Vagina (tissue), 2 donors: ENCODE data around the gene PHLDA2. TPM values are rescaled to one million over a fixed set of nuclear protein-coding genes. Genes with fewer than 3 reads are reported as not detected.

Experiments used
- DNase-seq, 2 donors: peaks; one replicate each; pipeline ENCODE4 v3.0.0-alpha.2; 2017; ENCODE audit errors: extremely low spot score in 2 of 2
- H3K27ac ChIP-seq: fragments of 200-600 bp; sonication (generic); one replicate; pipeline ENCODE4 v1.5.1; 2019
- H3K27me3 ChIP-seq: fragments of 200-600 bp; sonication (generic); one replicate; pipeline ENCODE4 v1.5.1; 2019
- H3K36me3 ChIP-seq, 2 donors: fragments of 200-600 bp; sonication (generic); one replicate each; pipeline ENCODE4 v1.5.1; 2017 to 2019
- H3K4me1 ChIP-seq: fragments of 200-600 bp; sonication (generic); one replicate; pipeline ENCODE4 v1.5.1; 2019
- H3K4me3 ChIP-seq, 2 donors: fragments of 200-600 bp; sonication (generic); 1 replicate in 1 of 2; 2 replicates in 1 of 2; pipeline ENCODE4 v1.5.1; 2016 to 2019
- H3K9me3 ChIP-seq: fragments of 200-600 bp; sonication (generic); one replicate; pipeline ENCODE4 v1.5.1; 2019
- CTCF ChIP-seq, 3 experiments: fragments of 450-650 bp in 2 of 3; fragments of 200-600 bp in 1 of 3; sonication (generic) in 1 of 3; IDR thresholded peaks; one replicate each; pipeline ENCODE4 v1.5.1; 2017 to 2019; ENCODE audit warnings: antibody characterized with exemption in 3 of 3, mild to moderate bottlenecking in 2 of 3, moderate library complexity in 2 of 3
- POLR2A ChIP-seq, 2 donors: fragments of 450-650 bp; IDR thresholded peaks; one replicate each; pipeline ENCODE4 v1.6.1; 2017; ENCODE audit warnings: antibody characterized with exemption in 2 of 2, mild to moderate bottlenecking in 2 of 2, moderate library complexity in 2 of 2
- POLR2AphosphoS5 ChIP-seq, 2 donors: sonication (generic); formaldehyde crosslinking; IDR thresholded peaks; one replicate each; pipeline ENCODE4 v1.9.0; 2017; ENCODE audit warnings: antibody characterized with exemption in 2 of 2, mild to moderate bottlenecking in 2 of 2, low read depth in 1 of 2; ENCODE audit not compliant: insufficient read depth in 1 of 2
- intact Hi-C: fragments of 100-400 bp; cut with DNase I; formaldehyde crosslinking; loops from one replicate; pipeline ENCODE4 v1.15.1; 2023
- total RNA-seq: library from RNA; depleted of rRNA; stranded (reverse); fragments of >200 nt; gene quantifications from one replicate; pipeline ENCODE4 v1.2.3, GENCODE V29; 2016

Gene PHLDA2
- total RNA-seq, 1 donor from 2014 or later: 43.5 TPM

- Histone ChIP-seq H3K36me3 (no peaks in the 10 kb centered on the region), H3K9me3 (no peaks in the 10 kb centered on the region), H3K4me1 (peaks cover 30% of the 10 kb centered on the region), H3K27me3 (no peaks in the 10 kb centered on the region), H3K27ac (peak overlapping the region; percentile 82), H3K4me3 (peak overlapping the region; percentile 43 to 48)
- no peak for TF ChIP-seq POLR2A (IDR thresholded peaks at IDR 0.05)
- intact Hi-C loops: loop anchor here (10.0 kb wide), 2 partner anchors 468 to 588 kb away; partner anchors contain the start of genes C11orf21 and TSPAN32
- DNase-seq: no peak
Measured at GRCh38 chr11:2892967-2893528, 36.2 kb downstream of the PHLDA2 start.

- Histone ChIP-seq H3K36me3 (no peaks in the 10 kb centered on the region), H3K4me3 (peak overlapping the region; percentile 43 to 48), H3K4me1 (peaks cover 30% of the 10 kb centered on the region), H3K27me3 (no peaks in the 10 kb centered on the region), H3K27ac (peak overlapping the region; percentile 82), H3K9me3 (no peaks in the 10 kb centered on the region)
- intact Hi-C loops: loop anchor here (10.0 kb wide), 2 partner anchors 468 to 588 kb away; partner anchors contain the start of genes C11orf21 and TSPAN32
- no peak for DNase-seq
- peak in 1 of 2 donors; percentile 49 for TF ChIP-seq POLR2AphosphoS5 (IDR thresholded peaks at IDR 0.05; ENCODE audit: insufficient read depth in 1 of 2, low read depth in 1 of 2)
- TF ChIP-seq CTCF (IDR thresholded peaks at IDR 0.05): peak; percentile 83 to 99 (median 96)
- no peak for TF ChIP-seq POLR2A (IDR thresholded peaks at IDR 0.05)
Measured at GRCh38 chr11:2892215-2892966, 36.8 kb downstream of the PHLDA2 start.

DNA sequence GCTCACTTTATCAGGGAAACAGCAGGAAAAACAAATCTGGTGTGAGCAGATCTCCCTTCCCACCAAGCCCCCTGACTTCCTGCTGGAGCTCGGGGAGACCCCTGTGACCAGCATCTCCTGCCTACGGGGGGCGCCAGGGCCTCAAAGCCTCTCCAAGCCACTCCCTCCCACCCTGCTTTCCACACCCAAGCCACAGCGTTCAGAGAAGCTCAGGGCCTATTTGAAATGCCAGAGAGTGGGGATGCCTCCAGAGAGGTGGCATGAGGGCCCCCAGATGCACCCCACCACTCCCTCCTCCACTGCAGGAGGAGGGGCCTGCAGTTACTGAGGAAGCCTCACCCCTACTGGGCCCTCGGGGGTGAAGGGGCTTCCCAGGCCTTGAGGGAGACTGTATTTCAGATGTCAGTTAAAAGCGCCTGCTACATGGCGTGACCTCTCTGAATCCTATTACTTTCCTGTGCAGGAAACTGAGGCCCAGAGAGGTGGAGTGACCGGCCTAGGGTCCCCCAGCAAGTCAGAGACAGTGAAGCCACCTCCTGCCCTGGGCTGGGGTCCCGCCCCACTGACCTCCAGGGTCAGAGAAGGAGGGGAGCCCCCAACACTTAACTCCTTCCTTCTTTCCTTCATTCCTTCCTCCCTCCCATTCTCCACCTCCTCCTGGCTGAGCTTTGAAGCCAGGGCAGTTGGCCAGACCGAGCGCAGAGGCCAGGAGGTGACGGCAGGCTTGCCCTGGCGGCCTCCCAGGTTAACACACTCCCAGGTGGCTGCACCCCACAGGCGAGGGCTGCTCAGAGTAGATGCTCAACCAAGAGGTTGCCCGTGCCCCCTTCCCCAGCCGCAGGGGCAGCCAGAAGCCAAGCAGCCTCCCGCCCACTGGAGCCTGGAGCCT is 37.6 kb downstream of the PHLDA2 start:
- intact Hi-C loops: loop anchor here (2.0 to 10.0 kb wide), 3 partner anchors 359 to 587 kb away; partner anchors contain the start of genes C11orf21 and TSPAN32
- peaks cover 33% of the 10 kb centered on the region for H3K4me1 ChIP-seq
- no peaks in the 10 kb centered on the region for H3K9me3 ChIP-seq
- H3K36me3 ChIP-seq: no peaks in the 10 kb centered on the region
- no peak for TF ChIP-seq POLR2AphosphoS5 (IDR thresholded peaks at IDR 0.05; ENCODE audit: insufficient read depth in 1 of 2, low read depth in 1 of 2)
- TF ChIP-seq POLR2A (IDR thresholded peaks at IDR 0.05): no peak
- no peak for TF ChIP-seq CTCF (IDR thresholded peaks at IDR 0.05)
- peak overlapping the region; percentile 82 for H3K27ac ChIP-seq
- H3K4me3 ChIP-seq: peak overlapping the region; percentile 43 to 48
- H3K27me3 ChIP-seq: no peaks in the 10 kb centered on the region
- no peak for DNase-seq

DNA sequence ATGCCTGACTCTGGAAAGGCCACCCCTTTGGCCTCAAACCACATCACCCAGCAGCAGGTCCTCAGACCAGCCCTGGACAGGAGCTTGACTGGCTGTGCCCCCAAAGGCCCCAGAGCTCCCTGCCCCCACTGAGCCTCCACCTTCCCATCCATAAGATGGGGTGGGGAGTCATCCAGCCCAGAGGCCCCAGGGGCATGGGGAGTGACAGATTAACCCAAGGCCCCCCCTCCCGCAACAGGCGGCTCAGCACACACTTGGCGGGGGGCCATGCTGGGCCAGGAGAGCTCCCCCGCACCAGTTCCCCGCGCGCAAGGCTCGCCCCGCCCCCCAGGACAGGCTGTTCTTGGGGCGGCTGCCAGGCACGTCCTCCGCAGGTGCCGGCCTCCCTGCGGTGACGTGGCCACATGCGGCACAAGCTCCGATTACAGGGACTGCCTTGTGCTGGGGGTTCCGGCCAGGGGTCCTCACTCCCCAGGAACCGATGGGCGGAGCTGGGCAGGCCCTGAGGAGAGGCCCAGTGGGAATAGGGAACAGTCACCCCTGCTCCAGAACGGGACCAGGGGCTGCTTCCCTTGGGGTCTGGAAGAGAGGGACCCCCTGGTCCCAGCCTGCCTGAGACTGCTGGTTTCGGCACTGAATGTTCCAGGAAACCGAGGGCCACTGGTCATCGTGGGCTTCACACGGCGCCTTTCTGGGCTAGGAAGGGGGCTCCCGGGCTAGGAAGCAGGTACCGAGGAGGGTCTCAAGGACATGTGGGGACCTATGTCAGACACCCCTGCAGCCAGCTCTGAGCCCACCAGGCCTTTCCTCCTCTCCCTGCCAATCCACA is 38.5 kb downstream of the PHLDA2 start:
- Histone ChIP-seq H3K4me1 (peaks cover 39% of the 10 kb centered on the region), H3K4me3 (no peak overlapping the region), H3K27ac (peak overlapping the region; percentile 82), H3K27me3 (no peaks in the 10 kb centered on the region), H3K9me3 (no peaks in the 10 kb centered on the region), H3K36me3 (no peaks in the 10 kb centered on the region)
- TF ChIP-seq POLR2A (IDR thresholded peaks at IDR 0.05): no peak
- TF ChIP-seq POLR2AphosphoS5 (IDR thresholded peaks at IDR 0.05; ENCODE audit: insufficient read depth in 1 of 2, low read depth in 1 of 2): peak; percentile 57 to 88
- no peak for DNase-seq
- intact Hi-C loops: loop anchor here (2.0 to 10.0 kb wide), 3 partner anchors 358 to 586 kb away; partner anchors contain the start of genes C11orf21 and TSPAN32

GRCh38 chr11:2889362-2890273 is 39.6 kb downstream of the PHLDA2 start:
- Histone ChIP-seq H3K36me3 (no peaks in the 10 kb centered on the region), H3K27me3 (no peaks in the 10 kb centered on the region), H3K4me1 (peaks cover 39% of the 10 kb centered on the region), H3K9me3 (no peaks in the 10 kb centered on the region), H3K4me3 (no peak overlapping the region), H3K27ac (peak overlapping the region; percentile 82)
- DNase-seq: no peak
- no peak for TF ChIP-seq CTCF (IDR thresholded peaks at IDR 0.05)
- intact Hi-C loops: loop anchor here (2.0 to 10.0 kb wide), 4 partner anchors 187 to 585 kb away; partner anchors contain the start of genes C11orf21 and TSPAN32
